CD14-positive monocyte (primary cell): ENCODE results near the gene SRPRB. TPM values are rescaled to one million over a fixed set of nuclear protein-coding genes. Genes with fewer than 3 reads are reported as not detected.

ENCODE experiments used
- DNase-seq, 3 donors: peaks; one replicate each; pipeline ENCODE4 v3.0.0-alpha.2; 2011 to 2022
- H2AFZ ChIP-seq: 2 replicates; pipeline ENCODE4 v1.6.0; 2012; ENCODE audit warnings: mild to moderate bottlenecking, low read depth, low read length, inconsistent platforms; ENCODE audit not compliant: insufficient read depth, poor library complexity, severe bottlenecking
- H3K27ac ChIP-seq, 2 donors: 1 replicate in 1 of 2; 2 replicates in 1 of 2; pipeline ENCODE4 v1.5.1; 2012 to 2013; ENCODE audit warnings: low read length in 2 of 2, control low read depth in 1 of 2, inconsistent platforms in 1 of 2, low read depth in 1 of 2, mild to moderate bottlenecking in 1 of 2
- H3K27me3 ChIP-seq, 2 donors: one replicate each; pipeline versions ENCODE4 v1.6.0 to v1.6.1; 2011 to 2013; ENCODE audit warnings: low read length in 2 of 2; ENCODE audit not compliant: control insufficient read depth in 2 of 2, insufficient read depth in 2 of 2
- H3K36me3 ChIP-seq, 2 donors: replicated peaks in 1 of 2; 1 replicate in 1 of 2; 2 replicates in 1 of 2; pipeline versions ENCODE4 v1.5.1 to v1.6.1; 2012 to 2013; ENCODE audit warnings: low read length in 2 of 2, control low read depth in 1 of 2, inconsistent platforms in 1 of 2, mild to moderate bottlenecking in 1 of 2; ENCODE audit not compliant: insufficient read depth in 2 of 2, control insufficient read depth in 1 of 2
- H3K4me1 ChIP-seq, 2 donors: 1 replicate in 1 of 2; 2 replicates in 1 of 2; pipeline versions ENCODE4 v1.5.1 to v1.6.1; 2012 to 2013; ENCODE audit warnings: low read length in 2 of 2, control low read depth in 1 of 2, inconsistent platforms in 1 of 2, mild to moderate bottlenecking in 1 of 2, moderate library complexity in 1 of 2; ENCODE audit not compliant: insufficient read depth in 2 of 2, control insufficient read depth in 1 of 2
- H3K4me2 ChIP-seq: replicated peaks from 2 replicates; pipeline ENCODE3; 2012; ENCODE audit warnings: low read length, moderate library complexity, mild to moderate bottlenecking; ENCODE audit not compliant: poor library complexity, severe bottlenecking; ENCODE audit errors: extremely low read depth
- H3K4me3 ChIP-seq, 3 experiments: fragments of 200-600 bp in 1 of 3; sonication (generic) in 1 of 3; replicated peaks in 1 of 3; 1 replicate in 2 of 3; 2 replicates in 1 of 3; pipeline ENCODE4 v1.5.1; 2011 to 2013; ENCODE audit warnings: low read length in 3 of 3, mild to moderate bottlenecking in 3 of 3, control low read depth in 2 of 3, low read depth in 2 of 3, inconsistent platforms in 1 of 3, moderate library complexity in 1 of 3
- H3K79me2 ChIP-seq: 2 replicates; pipeline ENCODE4 v1.6.0; 2012; ENCODE audit warnings: mild to moderate bottlenecking, control low read depth, inconsistent platforms, low read length, moderate library complexity; ENCODE audit not compliant: insufficient read depth
- H3K9ac ChIP-seq: 2 replicates; pipeline ENCODE4 v1.6.0; 2017; ENCODE audit warnings: low read length, mild to moderate bottlenecking; ENCODE audit not compliant: insufficient read depth, poor library complexity, severe bottlenecking
- H3K9me3 ChIP-seq, 2 donors: replicated peaks in 1 of 2; 1 replicate in 1 of 2; 2 replicates in 1 of 2; pipeline versions ENCODE4 v1.5.1 to v1.6.1; 2012 to 2013; ENCODE audit warnings: low read length in 2 of 2, control low read depth in 1 of 2; ENCODE audit not compliant: control insufficient read depth in 1 of 2, insufficient read depth in 1 of 2
- H4K20me1 ChIP-seq: 2 replicates; pipeline ENCODE4 v1.6.0; 2012; ENCODE audit warnings: mild to moderate bottlenecking, low read length, control low read depth, moderate library complexity; ENCODE audit not compliant: insufficient read depth
- H3K27ac Mint-ChIP-seq, 7 donors: one replicate each; pipeline ENCODE4 v1.8.0; 2020; ENCODE audit warnings: mild to moderate bottlenecking in 7 of 7, mixed read lengths in 7 of 7, moderate library complexity in 6 of 7, inconsistent platforms in 2 of 7
- H3K27me3 Mint-ChIP-seq, 3 donors: one replicate each; pipeline ENCODE4 v1.8.0; 2021 to 2022; ENCODE audit warnings: low read depth in 3 of 3, mild to moderate bottlenecking in 3 of 3, mixed read lengths in 3 of 3, moderate library complexity in 3 of 3, inconsistent platforms in 1 of 3
- H3K36me3 Mint-ChIP-seq, 2 donors: one replicate each; pipeline ENCODE4 v1.8.0; 2020; ENCODE audit warnings: mixed read lengths in 2 of 2, inconsistent platforms in 1 of 2, mild to moderate bottlenecking in 1 of 2
- H3K4me1 Mint-ChIP-seq: one replicate; pipeline ENCODE4 v1.8.0; 2020; ENCODE audit warnings: mild to moderate bottlenecking, mixed read lengths
- H3K4me3 Mint-ChIP-seq, 2 donors: one replicate each; pipeline ENCODE4 v1.8.0; 2020; ENCODE audit warnings: mild to moderate bottlenecking in 2 of 2, mixed read lengths in 2 of 2, moderate library complexity in 1 of 2
- H3K9me3 Mint-ChIP-seq, 7 donors: one replicate each; pipeline ENCODE4 v1.8.0; 2020 to 2022; ENCODE audit warnings: mixed read lengths in 7 of 7, mild to moderate bottlenecking in 6 of 7, moderate library complexity in 6 of 7, inconsistent platforms in 2 of 7
- CTCF ChIP-seq: fragments of 200-600 bp; IDR thresholded peaks from one replicate; pipeline ENCODE4 v1.8.0; 2022; ENCODE audit warnings: antibody characterized with exemption, mild to moderate bottlenecking
- WGBS: methylation state at CpG from one replicate; pipeline ENCODE4 v1.1.5; 2013; ENCODE audit warnings: missing lambda C conversion rate; ENCODE audit not compliant: insufficient coverage; 5-methylcytosine and 5-hydroxymethylcytosine counted together
- intact Hi-C, 2 donors: fragments of 100-400 bp; cut with micrococcal nuclease; formaldehyde crosslinking; loops; one replicate each; pipeline versions ENCODE4 v1.15.0 to v1.15.1; 2023
- polyA plus RNA-seq, 3 donors: library from polyadenylated mRNA; depleted of rRNA in 1 of 3; unstranded in 2 of 3; stranded (reverse) in 1 of 3; fragments of 300-500 nt in 2 of 3; fragments of >200 nt in 1 of 3; fragmentation: Illumina TruSeq in 2 of 3; gene quantifications; 1 replicate in 2 of 3; 2 replicates in 1 of 3; pipeline ENCODE4 v1.2.3, GENCODE V29; 2012 to 2021

The SRPRB gene
- polyA plus RNA-seq, 3 donors, result 6.1 to 30.6 (median 29.9) TPM

DNA sequence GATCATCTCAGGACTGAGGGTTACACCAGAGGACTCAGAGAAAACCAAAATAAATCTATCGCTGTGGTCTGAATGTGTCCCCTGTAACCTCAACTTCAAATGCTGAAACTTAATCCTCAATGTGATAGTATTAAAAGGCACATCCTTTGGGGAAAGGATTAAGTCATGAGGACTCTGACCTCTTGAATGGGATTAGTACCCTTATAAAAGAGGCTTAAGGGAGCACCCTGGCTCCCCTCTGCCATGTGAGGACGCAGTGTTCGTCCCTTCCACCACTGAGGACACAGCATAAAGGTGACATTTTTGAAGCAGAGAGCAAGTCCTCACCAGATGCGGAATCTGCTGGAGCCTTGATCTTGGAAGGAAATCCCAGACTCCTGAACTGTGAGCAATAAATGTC is 39.5 kb downstream of the SRPRB start:
- WGBS, result 100% methylated on average over 1 of the region's 4 CpGs

GRCh38 chr3:133849346-133849745 is 43.7 kb downstream of the SRPRB start:
- no peak for TF ChIP-seq CTCF
- Mint-ChIP-seq H3K27me3 (peaks cover 2 to 9% (median 3%) of the 10 kb centered on the region in 3 donors), H3K4me1 (no peaks in the 10 kb centered on the region), H3K9me3 (peaks cover 0 to 10% (median 5%) of the 10 kb centered on the region in 7 donors), H3K36me3 (no peaks in the 10 kb centered on the region), H3K4me3 (no peak overlapping the region), H3K27ac (no peak overlapping the region)
- Histone ChIP-seq H3K36me3 (no peaks in the 10 kb centered on the region), H3K4me1 (no peaks in the 10 kb centered on the region), H3K27me3 (no peaks in the 10 kb centered on the region), H3K79me2 (no peaks in the 10 kb centered on the region), H3K4me2 (no peak overlapping the region), H3K27ac (no peak overlapping the region), H4K20me1 (no peaks in the 10 kb centered on the region), H3K9ac (no peak overlapping the region), H2AFZ (no peak overlapping the region), H3K4me3 (no peak overlapping the region), H3K9me3 (no peaks in the 10 kb centered on the region)
- intact Hi-C loops, result no loop called here
- no peak for DNase-seq

More for the DNA sequence above, 39.5 kb downstream of the SRPRB start:
- no peak overlapping the region for H3K27ac Mint-ChIP-seq
- Histone ChIP-seq H3K9ac (no peak overlapping the region), H2AFZ (no peak overlapping the region), H3K4me3 (no peak overlapping the region), H3K4me1 (no peaks in the 10 kb centered on the region), H3K9me3 (no peaks in the 10 kb centered on the region), H3K36me3 (no peaks in the 10 kb centered on the region), H4K20me1 (no peaks in the 10 kb centered on the region), H3K4me2 (no peak overlapping the region), H3K79me2 (no peaks in the 10 kb centered on the region), H3K27ac (no peak overlapping the region), H3K27me3 (no peaks in the 10 kb centered on the region)
- no peak for TF ChIP-seq CTCF
- DNase-seq, result no peak
- H3K27me3 Mint-ChIP-seq, result peaks cover 2 to 8% (median 3%) of the 10 kb centered on the region in 3 donors
- no peaks in the 10 kb centered on the region for H3K4me1 Mint-ChIP-seq
- H3K36me3 Mint-ChIP-seq, result no peaks in the 10 kb centered on the region
- intact Hi-C loops, result no loop called here
- peaks cover 0 to 11% (median 5%) of the 10 kb centered on the region in 7 donors for H3K9me3 Mint-ChIP-seq
- no peak overlapping the region for H3K4me3 Mint-ChIP-seq
